PC-9 (cell line): ENCODE results near the gene MED9. TPM values are rescaled to one million over a fixed set of nuclear protein-coding genes. Genes with fewer than 3 reads are reported as not detected.

Experiments
- BruUV-seq: library from RNA; stranded (reverse); fragments of 400-500 nt; replicated peaks from 2 replicates; lab custom pipeline; 2021; lab: Mats Ljungman, UMichigan
- CTCF ChIA-PET: fragments of 300-600 bp; sonication (Branson Sonifier 250); formaldehyde crosslinking; loops from one replicate; lab custom pipeline; 2022; ENCODE audit warnings: antibody characterized with exemption; lab: Charles Lee
- POLR2A ChIA-PET: fragments of 300-600 bp; sonication (Branson Sonifier 250); formaldehyde crosslinking; loops from one replicate; lab custom pipeline; 2022; ENCODE audit warnings: antibody characterized with exemption; ENCODE audit not compliant: unreplicated experiment; lab: Charles Lee
- DNase-seq, 2 experiments: peaks; one replicate each; pipeline versions ENCODE4 v3.0.0 to v3.0.0-alpha.2; 2015 to 2022; ENCODE audit warnings: mixed read lengths in 1 of 2
- H2AFZ ChIP-seq: fragments of 200-600 bp; sonication (generic); 2 replicates; pipeline ENCODE4 v1.8.1; 2017; ENCODE audit warnings: antibody characterized with exemption
- H3F3A ChIP-seq: fragments of 200-600 bp; sonication (generic); 2 replicates; pipeline ENCODE4 v1.8.1; 2017; ENCODE audit warnings: antibody characterized with exemption, mild to moderate bottlenecking, low read depth; ENCODE audit not compliant: insufficient read depth
- H3K27ac ChIP-seq: fragments of 200-600 bp; sonication (generic); 2 replicates; pipeline ENCODE4 v1.6.1; 2016; ENCODE audit warnings: mixed run types
- H3K27me3 ChIP-seq: fragments of 200-600 bp; sonication (generic); 2 replicates; pipeline ENCODE4 v1.6.1; 2016; ENCODE audit warnings: low read depth, mixed run types; ENCODE audit not compliant: insufficient read depth
- H3K36me3 ChIP-seq: fragments of 200-600 bp; sonication (generic); 2 replicates; pipeline ENCODE4 v1.6.1; 2016; ENCODE audit warnings: low read depth, mixed run types
- H3K4me1 ChIP-seq: fragments of 200-600 bp; sonication (generic); replicated peaks from 2 replicates; pipeline ENCODE4 v1.6.1; 2016; ENCODE audit warnings: mixed run types; ENCODE audit not compliant: insufficient read depth
- H3K4me2 ChIP-seq: fragments of 200-600 bp; sonication (generic); 2 replicates; pipeline ENCODE4 v1.6.1; 2017; ENCODE audit warnings: mixed run types
- H3K4me3 ChIP-seq: fragments of 200-600 bp; sonication (generic); 2 replicates; pipeline ENCODE4 v1.6.1; 2016; ENCODE audit warnings: mixed run types
- H3K79me2 ChIP-seq: fragments of 200-600 bp; sonication (generic); 2 replicates; pipeline ENCODE4 v1.6.1; 2017; ENCODE audit warnings: low read depth, mixed run types
- H3K9me2 ChIP-seq: fragments of 200-600 bp; sonication (generic); 2 replicates; pipeline ENCODE4 v1.8.1; 2017; ENCODE audit warnings: mild to moderate bottlenecking; ENCODE audit not compliant: insufficient read depth
- H3K9me3 ChIP-seq: fragments of 200-600 bp; sonication (generic); 2 replicates; pipeline ENCODE4 v1.8.1; 2016; ENCODE audit warnings: low read depth; ENCODE audit not compliant: insufficient read depth
- H4K20me1 ChIP-seq: fragments of 200-600 bp; sonication (generic); 2 replicates; pipeline ENCODE4 v1.8.1; 2017; ENCODE audit not compliant: insufficient read depth
- CTCF ChIP-seq: fragments of 200-600 bp; sonication (generic); conservative IDR thresholded peaks from 2 replicates; pipeline ENCODE4 v1.6.1; 2017; ENCODE audit warnings: mixed run types, antibody characterized with exemption, mild to moderate bottlenecking, moderate library complexity
- EZH2 ChIP-seq: fragments of 200-600 bp; sonication (generic); IDR thresholded peaks from 2 replicates; pipeline ENCODE4 v1.8.0; 2017; ENCODE audit warnings: antibody characterized with exemption, low read depth
- intact Hi-C: fragments of 100-400 bp; cut with micrococcal nuclease; formaldehyde crosslinking; loops from one replicate; pipeline ENCODE4 v1.10.0; 2022; ENCODE audit not compliant: unreplicated experiment
- total RNA-seq: library from RNA; stranded (reverse); gene quantifications from 2 replicates; pipeline ENCODE4 v1.2.3, GENCODE V29; 2021

The MED9 gene
- total RNA-seq, 1 experiment from 2014 or later, result 15.8 TPM

DNA sequence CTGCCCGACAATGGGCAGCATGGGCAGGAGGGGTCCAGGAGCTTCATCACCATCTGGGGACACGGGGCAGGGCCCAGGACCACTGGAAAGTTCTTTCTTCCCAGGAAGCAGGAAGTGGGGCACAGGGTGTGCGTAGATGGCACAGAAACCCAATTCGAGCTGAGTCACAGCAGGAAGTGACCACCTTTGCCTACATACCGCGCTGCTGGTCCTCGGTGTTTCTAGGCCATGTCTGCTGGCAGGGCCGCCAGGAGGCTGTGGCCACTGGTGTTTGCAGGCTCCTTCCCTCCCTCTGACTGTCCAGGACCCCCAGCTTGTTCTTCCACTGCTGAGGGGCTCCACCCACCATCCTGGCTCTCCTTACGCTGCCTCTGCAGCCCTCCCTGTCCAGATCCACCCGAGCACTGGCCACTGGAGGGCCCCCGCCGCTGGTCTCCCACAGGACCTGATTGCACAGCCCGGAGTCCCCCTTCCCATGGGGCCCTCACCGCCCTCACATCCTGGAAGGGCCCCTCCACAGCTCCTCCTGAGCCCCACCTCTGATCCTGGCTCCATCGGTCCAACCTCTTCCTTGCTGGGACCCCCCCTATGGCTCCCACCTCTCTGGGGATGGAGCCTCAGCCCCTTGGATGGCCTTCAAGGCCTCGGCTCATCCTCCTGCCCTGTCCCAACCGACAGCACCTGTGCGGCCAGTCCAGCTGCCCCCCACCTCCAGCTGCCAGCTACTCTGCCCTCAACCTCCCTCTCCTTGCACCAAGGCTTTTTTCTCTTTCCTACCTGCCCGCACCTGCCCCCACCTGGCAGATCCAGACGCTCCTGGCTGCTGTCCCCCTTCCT, 33.9 kb downstream of the MED9 start:
- no peaks in the 10 kb centered on the region for H3K79me2 ChIP-seq
- peaks cover 79% of the 10 kb centered on the region for H4K20me1 ChIP-seq
- no peaks in the 10 kb centered on the region for H3K36me3 ChIP-seq
- no peak overlapping the region for H3K27ac ChIP-seq
- no peaks in the 10 kb centered on the region for H3K27me3 ChIP-seq
- DNase-seq, result peak in 1 of 2 experiments; percentile 45
- no peak for TF ChIP-seq CTCF
- TF ChIP-seq EZH2, result no peak
- H3F3A ChIP-seq, result no peaks in the 10 kb centered on the region; the same call in 1 of the 2 replicates
- CTCF ChIA-PET, result interaction anchor here (0.7 to 3.1 kb wide), 3 partner anchors 14 to 169 kb away, joined by 3 to 13 read pairs (median 3); partner anchors contain the start of gene RASD1
- H2AFZ ChIP-seq, result no peak overlapping the region
- BruUV-seq, result no TSS peak
- intact Hi-C loops, result no loop called here
- H3K4me1 ChIP-seq, result peaks cover 24% of the 10 kb centered on the region
- H3K9me2 ChIP-seq, result no peaks in the 10 kb centered on the region
- POLR2A ChIA-PET, result interaction anchor here (0.6 kb wide), 1 partner anchor 1353 kb away, joined by 23 read pairs; no protein-coding TSS in a partner anchor
- no peak overlapping the region for H3K4me3 ChIP-seq
- no peak overlapping the region for H3K4me2 ChIP-seq
- H3K9me3 ChIP-seq, result no peaks in the 10 kb centered on the region

DNA sequence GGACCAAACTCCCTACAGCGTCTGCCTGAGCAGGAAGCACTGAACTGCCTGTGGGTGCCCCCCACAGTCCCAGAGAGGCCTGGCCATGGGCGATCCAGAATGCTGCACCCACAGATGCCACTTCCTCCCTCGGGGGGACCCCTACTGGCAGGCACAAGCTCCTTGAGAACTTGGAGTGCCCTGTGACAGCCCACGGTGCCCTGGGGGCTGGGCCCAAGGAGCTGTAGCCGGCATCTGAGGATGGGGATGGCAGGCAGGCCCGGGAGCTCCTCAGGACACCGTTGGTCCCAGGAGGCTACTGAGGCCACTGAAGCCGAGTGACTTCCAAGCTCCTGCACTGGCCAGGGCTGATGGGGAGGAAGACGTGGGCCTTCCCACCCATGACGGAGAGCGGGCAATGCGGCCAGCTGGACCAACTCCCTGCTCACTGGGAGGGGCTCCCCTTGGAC, 34.5 kb downstream of the MED9 start:
- Histone ChIP-seq H3K9me3 (no peaks in the 10 kb centered on the region), H4K20me1 (peaks cover 83% of the 10 kb centered on the region), H3K27ac (no peak overlapping the region), H3F3A (no peaks in the 10 kb centered on the region; the same call in 1 of the 2 replicates), H3K9me2 (no peaks in the 10 kb centered on the region), H3K27me3 (no peaks in the 10 kb centered on the region), H3K79me2 (no peaks in the 10 kb centered on the region), H3K4me3 (no peak overlapping the region), H3K4me2 (no peak overlapping the region), H2AFZ (no peak overlapping the region), H3K4me1 (peaks cover 24% of the 10 kb centered on the region), H3K36me3 (no peaks in the 10 kb centered on the region)
- intact Hi-C loops, result no loop called here
- CTCF ChIA-PET, result interaction anchor here (0.6 to 3.1 kb wide), 3 partner anchors 12 to 325 kb away, joined by 3 to 13 read pairs (median 9); partner anchors contain the start of gene RASD1
- no TSS peak for BruUV-seq
- no peak for TF ChIP-seq EZH2
- POLR2A ChIA-PET, result no interaction called here
- DNase-seq, result no peak

DNA sequence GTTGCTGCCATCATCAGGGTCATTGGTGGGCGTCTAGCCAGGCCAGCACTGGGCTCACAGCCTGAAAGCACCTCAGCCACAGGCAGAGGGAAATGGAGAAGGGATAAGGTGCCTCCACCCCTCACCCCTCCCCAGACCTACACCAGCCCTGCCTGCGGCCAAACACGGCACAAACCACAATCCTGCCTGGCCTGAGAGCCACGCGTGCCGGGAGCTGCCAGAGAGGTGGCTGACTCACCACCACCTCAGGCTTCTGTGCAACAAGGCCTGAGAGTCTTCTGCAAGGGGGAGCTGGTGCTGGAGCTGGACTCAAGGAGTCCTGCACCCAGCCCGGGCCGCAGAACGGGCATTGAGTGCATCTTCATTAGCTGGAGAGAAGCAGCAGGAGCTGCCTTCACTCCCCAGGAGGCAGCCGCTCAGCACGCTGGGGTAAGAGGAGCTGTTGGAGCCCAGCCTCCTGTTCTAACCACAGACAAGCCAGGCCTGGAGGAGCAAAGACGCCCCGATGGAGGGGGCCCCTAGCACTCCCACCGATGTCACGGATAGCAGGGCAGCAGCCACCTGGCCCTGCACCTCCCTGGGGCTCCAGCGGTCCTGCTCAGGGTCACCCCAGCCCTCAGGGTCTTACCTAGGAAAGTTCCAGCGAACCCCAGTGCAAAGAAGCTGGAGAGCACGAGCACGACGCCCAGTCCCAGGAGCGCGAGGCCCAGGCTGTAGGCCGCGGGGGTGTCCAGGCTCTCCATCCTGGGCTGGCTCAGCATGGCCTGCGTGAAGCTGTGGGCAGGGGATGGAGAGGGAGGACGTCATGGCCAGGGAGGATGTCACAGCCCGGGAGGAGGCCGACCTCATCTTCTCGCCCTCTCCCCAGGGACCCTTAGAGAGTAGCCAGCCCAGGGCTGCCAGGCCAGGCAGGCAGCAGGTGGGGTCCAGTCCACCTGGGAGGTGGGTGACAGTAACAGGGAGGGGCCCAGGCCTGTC, 35.4 kb downstream of the MED9 start:
- H3K36me3 ChIP-seq, result no peaks in the 10 kb centered on the region
- intact Hi-C loops, result no loop called here
- no peak overlapping the region for H3K27ac ChIP-seq
- no peaks in the 10 kb centered on the region for H3K79me2 ChIP-seq
- ChIA-PET CTCF (interaction anchor here (0.6 to 3.1 kb wide), 4 partner anchors 13 to 324 kb away, joined by 3 to 13 read pairs (median 6); partner anchors contain the start of gene RASD1), POLR2A (interaction anchor here (0.5 kb wide), 2 partner anchors 27 to 278 kb away, joined by 3 to 19 read pairs; no protein-coding TSS in a partner anchor)
- no peak overlapping the region for H3K4me2 ChIP-seq
- no TSS peak for BruUV-seq
- TF ChIP-seq EZH2 (no peak), CTCF (no peak)
- H3K4me3 ChIP-seq, result no peak overlapping the region
- H3K27me3 ChIP-seq, result no peaks in the 10 kb centered on the region
- H3K9me2 ChIP-seq, result no peaks in the 10 kb centered on the region
- peaks cover 87% of the 10 kb centered on the region for H4K20me1 ChIP-seq
- no peak overlapping the region for H2AFZ ChIP-seq
- peak; percentile 89 to 95 for DNase-seq
- no peaks in the 10 kb centered on the region for H3K9me3 ChIP-seq
- H3F3A ChIP-seq, result no peaks in the 10 kb centered on the region; the same call in 1 of the 2 replicates
- peaks cover 24% of the 10 kb centered on the region for H3K4me1 ChIP-seq
